Effector memory CD8-positive, alpha-beta T cell (primary cell): ENCODE results near the gene PDLIM4.

ENCODE experiments used
- ATAC-seq: fragments of 150-1000 bp; cut with Tn5 transposase; replicated peaks from 2 replicates; pipeline ENCODE4 v1.10.0; 2021; ENCODE audit warnings: mild to moderate bottlenecking, moderate library complexity
- DNase-seq, 3 experiments: peaks; one replicate each; pipeline ENCODE4 v3.0.0; 2021
- H3K27ac Mint-ChIP-seq, 2 donors: one replicate each; pipeline ENCODE4 v1.8.0; 2022; ENCODE audit warnings: mild to moderate bottlenecking in 2 of 2, mixed read lengths in 2 of 2, moderate library complexity in 2 of 2
- H3K27me3 Mint-ChIP-seq, 2 donors: one replicate each; pipeline ENCODE4 v1.8.0; 2022; ENCODE audit warnings: mixed read lengths in 2 of 2
- H3K36me3 Mint-ChIP-seq: one replicate; pipeline ENCODE4 v1.8.0; 2022; ENCODE audit warnings: mild to moderate bottlenecking, moderate library complexity, mixed read lengths; ENCODE audit not compliant: insufficient read depth
- H3K4me1 Mint-ChIP-seq, 2 donors: one replicate each; pipeline ENCODE4 v1.8.0; 2022; ENCODE audit warnings: low read depth in 2 of 2, mixed read lengths in 2 of 2
- H3K4me3 Mint-ChIP-seq, 2 donors: one replicate each; pipeline ENCODE4 v1.8.0; 2022; ENCODE audit warnings: mild to moderate bottlenecking in 2 of 2, mixed read lengths in 2 of 2, moderate library complexity in 2 of 2
- H3K9me3 Mint-ChIP-seq, 2 donors: one replicate each; pipeline ENCODE4 v1.8.0; 2022; ENCODE audit warnings: mixed read lengths in 2 of 2

Gene PDLIM4

GRCh38 chr5:132233081-132233480, 24.4 kb upstream of the PDLIM4 start:
- Mint-ChIP-seq H3K36me3 (no peaks in the 10 kb centered on the region), H3K4me1 (peaks cover 0 to 9% of the 10 kb centered on the region in 2 donors), H3K4me3 (no peak overlapping the region), H3K27me3 (peaks cover 15 to 32% of the 10 kb centered on the region in 2 donors), H3K9me3 (no peaks in the 10 kb centered on the region), H3K27ac (no peak overlapping the region)
- DNase-seq (no peak), ATAC-seq (no peak)

- Mint-ChIP-seq H3K4me3 (no peak overlapping the region), H3K27ac (no peak overlapping the region), H3K27me3 (peaks cover 12 to 29% of the 10 kb centered on the region in 2 donors), H3K36me3 (no peaks in the 10 kb centered on the region), H3K9me3 (no peaks in the 10 kb centered on the region), H3K4me1 (peaks cover 0 to 7% of the 10 kb centered on the region in 2 donors)
- ATAC-seq (no peak), DNase-seq (no peak)
Observed at GRCh38 chr5:132233811-132234683, 23.4 kb upstream of the PDLIM4 start.

- no peak overlapping the region for H3K4me3 Mint-ChIP-seq
- ATAC-seq (no peak), DNase-seq (no peak)
- H3K36me3 Mint-ChIP-seq = no peaks in the 10 kb centered on the region
- H3K27me3 Mint-ChIP-seq = peaks cover 6 to 23% of the 10 kb centered on the region in 2 donors
- no peaks in the 10 kb centered on the region for H3K9me3 Mint-ChIP-seq
- H3K4me1 Mint-ChIP-seq = peaks cover 0 to 4% of the 10 kb centered on the region in 2 donors
- no peak overlapping the region for H3K27ac Mint-ChIP-seq
Observed at GRCh38 chr5:132234684-132235062, 22.8 kb upstream of the PDLIM4 start.

GRCh38 chr5:132235340-132235739, 22.2 kb upstream of the PDLIM4 start:
- ATAC-seq (no peak), DNase-seq (no peak)
- Mint-ChIP-seq H3K27me3 (peaks cover 6 to 19% of the 10 kb centered on the region in 2 donors), H3K9me3 (no peaks in the 10 kb centered on the region), H3K4me3 (no peak overlapping the region), H3K4me1 (peaks cover 0 to 4% of the 10 kb centered on the region in 2 donors), H3K27ac (no peak overlapping the region), H3K36me3 (no peaks in the 10 kb centered on the region)

- no peak overlapping the region for H3K4me3 Mint-ChIP-seq
- peaks cover 0 to 11% of the 10 kb centered on the region in 2 donors for H3K27me3 Mint-ChIP-seq
Observed at GRCh38 chr5:132237141-132237540, 20.4 kb upstream of the PDLIM4 start.

GRCh38 chr5:132237670-132238069, 19.8 kb upstream of the PDLIM4 start:
- Mint-ChIP-seq H3K27ac (no peak overlapping the region), H3K36me3 (no peaks in the 10 kb centered on the region), H3K4me3 (no peak overlapping the region), H3K4me1 (no peaks in the 10 kb centered on the region), H3K27me3 (peaks cover under 1 to 7% of the 10 kb centered on the region in 2 donors), H3K9me3 (no peaks in the 10 kb centered on the region)
- ATAC-seq (no peak), DNase-seq (no peak)

More at GRCh38 chr5:132237141-132237540, 20.4 kb upstream of the PDLIM4 start:
- Mint-ChIP-seq H3K9me3 (no peaks in the 10 kb centered on the region), H3K27ac (no peak overlapping the region), H3K4me1 (no peaks in the 10 kb centered on the region), H3K36me3 (no peaks in the 10 kb centered on the region)
- DNase-seq = no peak
- ATAC-seq = no peak

GRCh38 chr5:132238169-132238744, 19.2 kb upstream of the PDLIM4 start:
- peak; percentile 65 to 76 (median 70) for DNase-seq
- Mint-ChIP-seq H3K9me3 (no peaks in the 10 kb centered on the region), H3K36me3 (no peaks in the 10 kb centered on the region)

GRCh38 chr5:132238901-132239500, 18.5 kb upstream of the PDLIM4 start:
- Mint-ChIP-seq H3K9me3 (peaks cover 0 to 4% of the 10 kb centered on the region in 2 donors), H3K36me3 (no peaks in the 10 kb centered on the region), H3K27ac (no peak overlapping the region), H3K4me1 (no peaks in the 10 kb centered on the region), H3K4me3 (no peak overlapping the region), H3K27me3 (peaks cover 10 to 14% of the 10 kb centered on the region in 2 donors)
- no peak for ATAC-seq
- no peak for DNase-seq

More at GRCh38 chr5:132238169-132238744, 19.2 kb upstream of the PDLIM4 start:
- H3K4me1 Mint-ChIP-seq = no peaks in the 10 kb centered on the region
- H3K27me3 Mint-ChIP-seq = peaks cover 6 to 7% of the 10 kb centered on the region in 2 donors
- no peak overlapping the region for H3K4me3 Mint-ChIP-seq
- ATAC-seq = peak; percentile 76
- H3K27ac Mint-ChIP-seq = no peak overlapping the region

- ATAC-seq = no peak
- no peak for DNase-seq
- Mint-ChIP-seq H3K27me3 (peaks cover 10 to 19% of the 10 kb centered on the region in 2 donors), H3K36me3 (no peaks in the 10 kb centered on the region), H3K4me1 (no peaks in the 10 kb centered on the region), H3K4me3 (no peak overlapping the region), H3K27ac (no peak overlapping the region), H3K9me3 (peaks cover 0 to 7% of the 10 kb centered on the region in 2 donors)
Observed at GRCh38 chr5:132239776-132240175, 17.7 kb upstream of the PDLIM4 start.

GRCh38 chr5:132243366-132243977, 14.0 kb upstream of the PDLIM4 start:
- Mint-ChIP-seq H3K27ac (no peak overlapping the region), H3K4me3 (no peak overlapping the region), H3K4me1 (no peaks in the 10 kb centered on the region), H3K27me3 (peaks cover 10 to 26% of the 10 kb centered on the region in 2 donors), H3K36me3 (no peaks in the 10 kb centered on the region), H3K9me3 (peaks cover 12 to 13% of the 10 kb centered on the region in 2 donors)
- DNase-seq (no peak), ATAC-seq (no peak)

GRCh38 chr5:132245593-132245992, 11.9 kb upstream of the PDLIM4 start:
- ATAC-seq = no peak
- DNase-seq = no peak
- no peaks in the 10 kb centered on the region for H3K4me1 Mint-ChIP-seq
- H3K9me3 Mint-ChIP-seq = peaks cover 12 to 13% of the 10 kb centered on the region in 2 donors
- H3K27ac Mint-ChIP-seq = no peak overlapping the region
- no peak overlapping the region for H3K4me3 Mint-ChIP-seq
- H3K36me3 Mint-ChIP-seq = no peaks in the 10 kb centered on the region
- peaks cover 11 to 27% of the 10 kb centered on the region in 2 donors for H3K27me3 Mint-ChIP-seq

- H3K27ac Mint-ChIP-seq = no peak overlapping the region
- no peak for ATAC-seq
- peaks cover 12 to 13% of the 10 kb centered on the region in 2 donors for H3K9me3 Mint-ChIP-seq
- no peak for DNase-seq
- no peaks in the 10 kb centered on the region for H3K4me1 Mint-ChIP-seq
- H3K36me3 Mint-ChIP-seq = peaks cover 3% of the 10 kb centered on the region
- peaks cover 20 to 31% of the 10 kb centered on the region in 2 donors for H3K27me3 Mint-ChIP-seq
- no peak overlapping the region for H3K4me3 Mint-ChIP-seq
Observed at GRCh38 chr5:132246806-132247205, 10.7 kb upstream of the PDLIM4 start.

- peaks cover 3% of the 10 kb centered on the region for H3K36me3 Mint-ChIP-seq
- DNase-seq (no peak), ATAC-seq (no peak)
- no peaks in the 10 kb centered on the region for H3K4me1 Mint-ChIP-seq
- peaks cover 11 to 20% of the 10 kb centered on the region in 2 donors for H3K27me3 Mint-ChIP-seq
- no peak overlapping the region for H3K27ac Mint-ChIP-seq
- H3K9me3 Mint-ChIP-seq = peaks cover 6% of the 10 kb centered on the region in 2 donors
- H3K4me3 Mint-ChIP-seq = no peak overlapping the region
Observed at GRCh38 chr5:132250547-132250946, 6.9 kb upstream of the PDLIM4 start.
